B cell (primary cell): ENCODE data around the gene CD58. TPM values are rescaled to one million over a fixed set of nuclear protein-coding genes. Genes with fewer than 3 reads are reported as not detected.

ENCODE experiments used
- ATAC-seq: fragments of 200-7000 bp; cut with Tn5 transposase; one replicate; pipeline ENCODE4 v1.10.0; 2021; ENCODE audit warnings: low read depth, mild to moderate bottlenecking, moderate number of reproducible peaks, moderate library complexity
- CTCF ChIA-PET: fragments of 350-600 bp; sonication (Branson Sonifier 250); formaldehyde crosslinking; loops from one replicate; lab custom pipeline; 2021; ENCODE audit warnings: antibody characterized with exemption, inconsistent platforms; lab: Charles Lee
- POLR2A ChIA-PET: fragments of 350-600 bp; sonication (Branson Sonifier 250); formaldehyde crosslinking; loops from one replicate; lab custom pipeline; 2021; ENCODE audit warnings: antibody characterized with exemption; lab: Charles Lee
- DNase-seq: peaks from one replicate; pipeline ENCODE4 v3.0.0; 2013
- H2AFZ ChIP-seq: 2 replicates; pipeline ENCODE4 v1.6.1; 2012; ENCODE audit warnings: mild to moderate bottlenecking, low read depth, low read length; ENCODE audit not compliant: insufficient read depth, poor library complexity, severe bottlenecking
- H3K27ac ChIP-seq, 2 donors: 1 replicate in 1 of 2; 2 replicates in 1 of 2; pipeline ENCODE4 v1.5.1; 2012 to 2013; ENCODE audit warnings: low read length in 2 of 2, mild to moderate bottlenecking in 2 of 2, moderate library complexity in 1 of 2
- H3K27me3 ChIP-seq, 4 experiments: fragments of 200-600 bp in 1 of 4; sonication (generic) in 1 of 4; replicated peaks in 1 of 4; 1 replicate in 2 of 4; 2 replicates in 2 of 4; pipeline versions ENCODE4 v1.6.1 to v1.7.0; 2013 to 2016; ENCODE audit warnings: low read length in 3 of 4, mild to moderate bottlenecking in 2 of 4, mixed read lengths in 1 of 4, moderate library complexity in 1 of 4; ENCODE audit not compliant: insufficient read depth in 4 of 4, control insufficient read depth in 3 of 4; ENCODE audit errors: control extremely low read depth in 1 of 4
- H3K36me3 ChIP-seq, 2 experiments: replicated peaks in 1 of 2; 1 replicate in 1 of 2; 2 replicates in 1 of 2; pipeline versions ENCODE4 v1.6.1 to v1.7.1; 2013; ENCODE audit warnings: low read length in 1 of 2; ENCODE audit not compliant: insufficient read depth in 2 of 2, control insufficient read depth in 1 of 2; ENCODE audit errors: control extremely low read depth in 1 of 2, extremely low read depth in 1 of 2
- H3K4me1 ChIP-seq, 2 donors: fragments of 200-600 bp in 1 of 2; sonication (generic) in 1 of 2; 1 replicate in 1 of 2; 2 replicates in 1 of 2; pipeline versions ENCODE4 v1.5.1 to v1.6.1; 2013 to 2017; ENCODE audit warnings: low read length in 2 of 2; ENCODE audit not compliant: control insufficient read depth in 2 of 2, insufficient read depth in 2 of 2
- H3K4me2 ChIP-seq: replicated peaks from 2 replicates; pipeline ENCODE3; 2012; ENCODE audit warnings: mild to moderate bottlenecking, low read depth, low read length; ENCODE audit not compliant: poor library complexity, severe bottlenecking
- H3K4me3 ChIP-seq, 5 experiments: fragments of 200-600 bp in 1 of 5; sonication (generic) in 1 of 5; 1 replicate in 3 of 5; 2 replicates in 2 of 5; pipeline versions ENCODE4 v1.5.1 to v1.7.0; 2011 to 2016; ENCODE audit warnings: low read length in 4 of 5, mild to moderate bottlenecking in 4 of 5, low read depth in 2 of 5, control low read depth in 1 of 5, moderate library complexity in 1 of 5; ENCODE audit not compliant: insufficient read depth in 1 of 5; ENCODE audit errors: control extremely low read depth in 1 of 5, extremely low read depth in 1 of 5
- H3K79me2 ChIP-seq: fragments of 200-600 bp; sonication (generic); one replicate; pipeline ENCODE4 v1.6.0; 2016; ENCODE audit warnings: low read length; ENCODE audit not compliant: control insufficient read depth, insufficient read depth
- H3K9ac ChIP-seq: fragments of 200-600 bp; sonication (generic); 2 replicates; pipeline ENCODE4 v1.6.1; 2017; ENCODE audit warnings: mild to moderate bottlenecking, low read length, moderate library complexity
- H3K9me3 ChIP-seq, 3 donors: one replicate each; pipeline versions ENCODE4 v1.6.1 to v1.7.1; 2013; ENCODE audit warnings: low read length in 2 of 3; ENCODE audit not compliant: control insufficient read depth in 2 of 3, insufficient read depth in 1 of 3; ENCODE audit errors: control extremely low read depth in 1 of 3
- H4K20me1 ChIP-seq: 2 replicates; pipeline ENCODE4 v1.6.0; 2012; ENCODE audit warnings: mild to moderate bottlenecking, low read length; ENCODE audit not compliant: insufficient read depth, control insufficient read depth, poor library complexity, severe bottlenecking
- H3K27ac Mint-ChIP-seq: one replicate; pipeline ENCODE4 v1.8.0; 2021; ENCODE audit warnings: mixed read lengths
- H3K27me3 Mint-ChIP-seq: one replicate; pipeline ENCODE4 v1.8.0; 2021; ENCODE audit warnings: mixed read lengths
- H3K4me1 Mint-ChIP-seq: one replicate; pipeline ENCODE4 v1.8.0; 2021; ENCODE audit warnings: mixed read lengths
- H3K4me3 Mint-ChIP-seq: one replicate; pipeline ENCODE4 v1.8.0; 2021; ENCODE audit warnings: mixed read lengths
- H3K9me3 Mint-ChIP-seq: one replicate; pipeline ENCODE4 v1.8.0; 2022; ENCODE audit warnings: mixed read lengths; ENCODE audit not compliant: insufficient read depth
- CTCF ChIP-seq: fragments of 200-600 bp; IDR thresholded peaks from one replicate; pipeline ENCODE4 v1.8.0; 2022; ENCODE audit warnings: antibody characterized with exemption, mild to moderate bottlenecking
- EZH2 ChIP-seq: IDR thresholded peaks from 2 replicates; pipeline ENCODE4 v1.6.1; 2012; ENCODE audit warnings: borderline replicate concordance, low read depth, mild to moderate bottlenecking, moderate library complexity, low read length; ENCODE audit not compliant: insufficient read depth, poor library complexity, severe bottlenecking
- WGBS: methylation state at CpG from one replicate; pipeline ENCODE4 v1.1.5; 2013; ENCODE audit warnings: missing lambda C conversion rate; ENCODE audit not compliant: insufficient coverage; 5-methylcytosine and 5-hydroxymethylcytosine counted together
- intact Hi-C: fragments of 100-400 bp; cut with micrococcal nuclease; formaldehyde crosslinking; loops from one replicate; pipeline ENCODE4 v1.10.0; 2022
- polyA plus RNA-seq: library from polyadenylated mRNA; depleted of rRNA; stranded (reverse); fragments of >200 nt; gene quantifications from 2 replicates; pipeline ENCODE4 v1.2.3, GENCODE V29; 2012
- total RNA-seq, 2 donors: library from RNA; stranded (reverse); fragments of 120-200 nt in 1 of 2; gene quantifications; 1 replicate in 1 of 2; 2 replicates in 1 of 2; pipeline versions ENCODE4 v1.2.3 to v1.2.4, GENCODE V29; 2013 to 2022

Gene CD58
- total and polyA plus RNA-seq, 2 donors (not counting 1 experiment from before 2014, with no cell fraction given): 12.3 to 47.6 TPM

GRCh38 chr1:116511459-116512019, 59.3 kb downstream of the CD58 start:
- Mint-ChIP-seq H3K9me3 (no peaks in the 10 kb centered on the region), H3K27ac (no peak overlapping the region), H3K4me1 (peaks cover 51% of the 10 kb centered on the region), H3K27me3 (no peaks in the 10 kb centered on the region), H3K4me3 (no peak overlapping the region)
- Histone ChIP-seq H3K36me3 (no peaks in the 10 kb centered on the region), H3K27ac (no peak overlapping the region), H4K20me1 (no peaks in the 10 kb centered on the region), H3K27me3 (no peaks in the 10 kb centered on the region), H3K4me1 (peaks cover 20 to 33% of the 10 kb centered on the region in 2 donors), H3K9ac (no peak overlapping the region), H3K4me3 (no peak overlapping the region), H3K9me3 (no peaks in the 10 kb centered on the region), H3K4me2 (no peak overlapping the region), H2AFZ (no peak overlapping the region), H3K79me2 (no peaks in the 10 kb centered on the region)
- ChIA-PET CTCF (interaction anchor here (0.6 to 0.9 kb wide), 2 partner anchors 12 to 33 kb away, joined by 3 to 5 read pairs; no protein-coding TSS in a partner anchor), POLR2A (no interaction called here)
- DNase-seq (no peak), ATAC-seq (no peak)
- intact Hi-C loops: no loop called here
- no peak for TF ChIP-seq EZH2
- TF ChIP-seq CTCF: no peak
- WGBS: no CpG with 5 or more reads among the region's 2 CpGs

GRCh38 chr1:116510361-116510760, 60.5 kb downstream of the CD58 start:
- intact Hi-C loops: no loop called here
- H3K27me3 Mint-ChIP-seq: no peaks in the 10 kb centered on the region
- DNase-seq (no peak), ATAC-seq (no peak)
- no peak overlapping the region for H3K4me3 Mint-ChIP-seq
- Histone ChIP-seq H3K4me2 (no peak overlapping the region), H3K27ac (no peak overlapping the region), H3K9ac (no peak overlapping the region), H3K9me3 (no peaks in the 10 kb centered on the region), H3K4me1 (peaks cover 15 to 23% of the 10 kb centered on the region in 2 donors), H3K79me2 (no peaks in the 10 kb centered on the region), H4K20me1 (no peaks in the 10 kb centered on the region), H3K36me3 (no peaks in the 10 kb centered on the region), H2AFZ (no peak overlapping the region), H3K27me3 (no peaks in the 10 kb centered on the region), H3K4me3 (no peak overlapping the region)
- no peaks in the 10 kb centered on the region for H3K9me3 Mint-ChIP-seq
- peak overlapping the region; percentile 26 for H3K27ac Mint-ChIP-seq
- H3K4me1 Mint-ChIP-seq: peaks cover 40% of the 10 kb centered on the region
- POLR2A ChIA-PET: no interaction called here
- TF ChIP-seq EZH2: no peak
- TF ChIP-seq CTCF: no peak
- CTCF ChIA-PET: interaction anchor here (1.6 kb wide), 1 partner anchor 11 kb away, joined by 6 read pairs; no protein-coding TSS in a partner anchor
- WGBS: 49% methylated on average over 2 of the region's 4 CpGs
